Lower lobe of right lung (tissue), 2 donors: Measurements from ENCODE around the gene C6orf62. TPM values are rescaled to one million over a fixed set of nuclear protein-coding genes. Genes with fewer than 3 reads are reported as not detected.

Source experiments
- ATAC-seq, 2 donors: fragments of 200-7000 bp; cut with Tn5 transposase; one replicate each; pipeline ENCODE4 v1.9.1; 2020 to 2022; ENCODE audit warnings: mild to moderate bottlenecking in 2 of 2, moderate library complexity in 2 of 2
- DNase-seq: peaks from one replicate; pipeline ENCODE4 v3.0.0-alpha.2; 2020
- H3K27ac ChIP-seq: fragments of 200-600 bp; one replicate; pipeline ENCODE4 v1.8.0; 2022
- H3K27me3 ChIP-seq: fragments of 200-600 bp; one replicate; pipeline ENCODE4 v1.8.0; 2022; ENCODE audit warnings: low read depth
- H3K36me3 ChIP-seq: fragments of 200-600 bp; one replicate; pipeline ENCODE4 v1.8.0; 2022; ENCODE audit warnings: mild to moderate bottlenecking
- H3K4me1 ChIP-seq: fragments of 200-600 bp; one replicate; pipeline ENCODE4 v1.8.0; 2022
- H3K4me3 ChIP-seq: fragments of 200-600 bp; one replicate; pipeline ENCODE4 v1.8.0; 2022; ENCODE audit warnings: mild to moderate bottlenecking
- H3K9me3 ChIP-seq: fragments of 200-600 bp; one replicate; pipeline ENCODE4 v1.8.0; 2022
- intact Hi-C: fragments of 100-400 bp; cut with DNase I; formaldehyde crosslinking; loops from one replicate; pipeline ENCODE4 v1.11.0; 2022
- total RNA-seq: library from RNA; stranded (reverse); fragmentation: NEBNext Ultra II Directional; extraction: Animal tissue kit (Norgen Biotek cat#: 25700); gene quantifications from one replicate; pipeline ENCODE4 v1.2.1, GENCODE V29; 2021
- TF ChIP-seq, protein P1 (sequence below): fragments of 200-600 bp; IDR thresholded peaks from one replicate; pipeline ENCODE4 v1.8.0; 2022; ENCODE audit warnings: antibody characterized with exemption, mild to moderate bottlenecking
- donor health status: DM: no; HTN: yes; CAD: no; lungs with severe emphysema.

Gene C6orf62
- total RNA-seq, 1 donor from 2014 or later = 123 TPM

DNA sequence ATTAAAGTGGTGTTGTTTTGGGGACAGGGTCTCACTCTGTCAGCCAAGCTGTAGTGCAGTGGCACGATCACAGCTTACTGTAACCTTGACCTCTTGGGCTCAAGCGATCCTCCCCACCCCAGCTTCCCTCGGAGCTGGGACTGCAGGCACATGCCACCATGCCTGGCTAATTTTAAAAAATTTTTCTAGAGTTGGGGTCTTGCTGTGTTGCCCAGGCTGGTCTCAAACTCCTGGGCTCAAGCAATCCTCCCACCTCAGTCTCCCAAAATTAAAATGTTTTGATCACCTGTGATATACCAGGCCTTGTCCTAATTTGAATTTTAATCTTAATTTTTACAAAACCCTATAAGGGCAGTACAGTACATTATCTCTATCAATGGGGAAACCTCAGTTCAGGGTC is 26.5 kb downstream of the C6orf62 start:
- intact Hi-C loops = no loop called here
- H3K9me3 ChIP-seq = no peaks in the 10 kb centered on the region
- TF ChIP-seq, protein P1, sequence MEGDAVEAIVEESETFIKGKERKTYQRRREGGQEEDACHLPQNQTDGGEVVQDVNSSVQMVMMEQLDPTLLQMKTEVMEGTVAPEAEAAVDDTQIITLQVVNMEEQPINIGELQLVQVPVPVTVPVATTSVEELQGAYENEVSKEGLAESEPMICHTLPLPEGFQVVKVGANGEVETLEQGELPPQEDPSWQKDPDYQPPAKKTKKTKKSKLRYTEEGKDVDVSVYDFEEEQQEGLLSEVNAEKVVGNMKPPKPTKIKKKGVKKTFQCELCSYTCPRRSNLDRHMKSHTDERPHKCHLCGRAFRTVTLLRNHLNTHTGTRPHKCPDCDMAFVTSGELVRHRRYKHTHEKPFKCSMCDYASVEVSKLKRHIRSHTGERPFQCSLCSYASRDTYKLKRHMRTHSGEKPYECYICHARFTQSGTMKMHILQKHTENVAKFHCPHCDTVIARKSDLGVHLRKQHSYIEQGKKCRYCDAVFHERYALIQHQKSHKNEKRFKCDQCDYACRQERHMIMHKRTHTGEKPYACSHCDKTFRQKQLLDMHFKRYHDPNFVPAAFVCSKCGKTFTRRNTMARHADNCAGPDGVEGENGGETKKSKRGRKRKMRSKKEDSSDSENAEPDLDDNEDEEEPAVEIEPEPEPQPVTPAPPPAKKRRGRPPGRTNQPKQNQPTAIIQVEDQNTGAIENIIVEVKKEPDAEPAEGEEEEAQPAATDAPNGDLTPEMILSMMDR = no peak
- H3K36me3 ChIP-seq = peaks cover 6% of the 10 kb centered on the region
- H3K27ac ChIP-seq = no peak overlapping the region
- no peaks in the 10 kb centered on the region for H3K4me1 ChIP-seq
- no peak overlapping the region for H3K4me3 ChIP-seq
- H3K27me3 ChIP-seq = no peaks in the 10 kb centered on the region
- DNase-seq (no peak), ATAC-seq (no peak)

DNA sequence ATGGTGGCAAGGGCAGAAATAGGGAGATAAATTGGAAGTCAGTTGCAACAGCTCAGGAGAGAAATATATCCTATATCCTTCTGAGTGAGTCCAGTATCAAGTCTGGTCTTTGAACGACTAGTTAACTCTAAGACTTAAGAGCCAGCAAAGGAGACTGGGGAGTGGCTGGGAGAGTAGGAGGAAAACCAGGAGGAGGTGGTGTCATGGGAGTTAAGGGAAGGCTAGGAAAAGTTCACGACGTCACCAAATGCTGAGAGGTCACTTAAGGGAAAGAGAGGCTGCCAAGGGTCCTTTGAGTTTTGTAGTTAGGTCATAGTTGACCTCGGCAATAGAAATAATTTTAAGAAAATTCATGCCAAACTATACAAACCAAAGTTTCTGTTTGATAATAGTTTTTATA is 27.0 kb downstream of the C6orf62 start:
- ATAC-seq = peak in 1 of 2 donors; percentile 31
- TF ChIP-seq, protein P1 = no peak
- no peak for DNase-seq
- no peak overlapping the region for H3K4me3 ChIP-seq
- H3K27me3 ChIP-seq = no peaks in the 10 kb centered on the region
- intact Hi-C loops = no loop called here
- H3K4me1 ChIP-seq = no peaks in the 10 kb centered on the region
- H3K9me3 ChIP-seq = no peaks in the 10 kb centered on the region
- no peak overlapping the region for H3K27ac ChIP-seq
- peaks cover 6% of the 10 kb centered on the region for H3K36me3 ChIP-seq

DNA sequence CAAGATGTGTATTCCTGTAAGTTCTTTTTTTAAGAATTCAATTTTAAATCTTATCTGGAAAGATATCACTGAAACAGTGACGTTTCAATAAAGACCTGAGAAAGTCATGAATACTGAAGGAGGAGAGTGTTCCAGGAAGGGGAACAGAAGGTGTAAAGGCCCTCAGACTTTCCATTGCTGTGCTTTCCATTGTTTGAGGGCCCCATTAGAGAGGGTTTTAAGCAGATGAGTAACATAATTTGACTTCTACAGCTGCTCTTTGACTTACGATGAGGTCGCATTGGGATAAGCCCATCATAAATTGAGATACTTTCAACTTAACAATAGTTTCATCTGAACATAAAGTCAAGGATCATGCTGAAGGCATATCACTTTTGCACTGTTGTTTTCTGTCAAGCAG is 27.4 kb downstream of the C6orf62 start:
- ATAC-seq = no peak
- no peaks in the 10 kb centered on the region for H3K27me3 ChIP-seq
- DNase-seq = no peak
- no peak overlapping the region for H3K4me3 ChIP-seq
- peaks cover 6% of the 10 kb centered on the region for H3K36me3 ChIP-seq
- H3K27ac ChIP-seq = no peak overlapping the region
- intact Hi-C loops = no loop called here
- TF ChIP-seq, protein P1 = no peak
- H3K4me1 ChIP-seq = no peaks in the 10 kb centered on the region
- no peaks in the 10 kb centered on the region for H3K9me3 ChIP-seq

DNA sequence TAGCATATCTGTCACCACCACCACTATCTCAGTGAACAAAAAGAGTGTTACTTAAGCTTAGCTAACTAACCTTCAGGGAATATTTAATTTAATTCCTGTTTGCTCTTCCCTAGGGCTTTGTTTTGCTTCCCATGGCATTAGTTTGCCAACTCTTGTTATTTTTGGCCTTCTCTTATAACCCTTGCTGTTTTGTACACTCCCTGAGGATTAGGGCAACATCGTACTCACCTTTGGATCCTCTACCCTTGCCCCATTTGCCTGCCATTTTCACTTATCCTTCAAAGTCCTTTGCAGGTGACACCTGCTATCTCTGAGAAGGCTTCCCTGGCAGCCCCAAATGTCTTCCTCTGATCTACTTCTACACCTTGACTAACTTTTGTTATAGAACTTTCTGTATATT is 28.4 kb downstream of the C6orf62 start:
- Histone ChIP-seq H3K9me3 (no peaks in the 10 kb centered on the region), H3K4me3 (no peak overlapping the region), H3K27me3 (no peaks in the 10 kb centered on the region), H3K4me1 (no peaks in the 10 kb centered on the region), H3K36me3 (peaks cover 6% of the 10 kb centered on the region), H3K27ac (no peak overlapping the region)
- DNase-seq (no peak), ATAC-seq (no peak)
- TF ChIP-seq, protein P1 = no peak
- intact Hi-C loops = no loop called here

DNA sequence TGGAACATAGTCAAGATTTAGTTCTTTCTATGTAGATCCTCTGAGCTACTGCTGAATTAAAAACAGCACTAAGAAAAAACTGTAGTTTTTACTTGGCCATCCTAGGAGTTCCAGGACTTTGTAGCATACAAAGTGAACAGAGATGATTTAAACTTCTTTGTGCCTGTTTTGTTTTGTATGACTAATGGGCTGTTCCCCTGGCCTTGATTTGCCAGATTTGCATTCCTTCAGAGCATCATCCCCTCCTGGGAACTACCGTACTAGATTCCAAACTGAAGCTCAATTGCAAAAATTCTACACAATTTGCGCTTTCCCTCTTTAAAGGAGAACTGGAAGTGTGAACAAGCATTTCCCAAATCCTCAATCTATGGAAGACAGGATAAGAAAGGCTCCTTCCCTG is 29.0 kb downstream of the C6orf62 start:
- H3K4me3 ChIP-seq = no peak overlapping the region
- H3K27me3 ChIP-seq = no peaks in the 10 kb centered on the region
- TF ChIP-seq, protein P1 = no peak
- intact Hi-C loops = no loop called here
- H3K4me1 ChIP-seq = no peaks in the 10 kb centered on the region
- DNase-seq (no peak), ATAC-seq (no peak)
- H3K36me3 ChIP-seq = peaks cover 6% of the 10 kb centered on the region
- no peaks in the 10 kb centered on the region for H3K9me3 ChIP-seq
- no peak overlapping the region for H3K27ac ChIP-seq

DNA sequence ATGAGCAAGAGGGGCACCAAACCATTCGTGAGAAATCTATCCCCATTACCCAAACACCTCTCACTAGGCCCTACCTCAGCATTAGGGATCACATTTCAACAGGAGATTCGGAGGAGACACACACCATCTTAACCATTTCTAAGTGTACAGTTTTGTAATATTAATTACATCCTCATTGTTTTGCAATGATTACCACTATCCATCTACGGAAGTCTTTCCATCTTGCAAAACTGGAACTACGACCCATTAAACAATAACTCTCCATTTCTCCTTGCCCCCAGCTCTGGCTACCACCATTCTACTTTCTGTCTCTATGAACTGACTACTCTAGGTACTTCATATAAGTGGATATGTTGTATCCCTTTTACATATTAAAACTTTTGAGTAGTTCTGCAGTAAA is 32.0 kb downstream of the C6orf62 start:
- H3K4me1 ChIP-seq = peaks cover 4% of the 10 kb centered on the region
- TF ChIP-seq, protein P1 = no peak
- H3K27ac ChIP-seq = no peak overlapping the region
- H3K27me3 ChIP-seq = no peaks in the 10 kb centered on the region
- peaks cover 6% of the 10 kb centered on the region for H3K36me3 ChIP-seq
- DNase-seq (no peak), ATAC-seq (no peak)
- intact Hi-C loops = no loop called here
- no peak overlapping the region for H3K4me3 ChIP-seq
- H3K9me3 ChIP-seq = no peaks in the 10 kb centered on the region
